PC-3 (cell line): ENCODE data around the gene MYH7. TPM values are rescaled to one million over a fixed set of nuclear protein-coding genes. Genes with fewer than 3 reads are reported as not detected.

ENCODE experiments used
- ATAC-seq: fragments of 200-7000 bp; cut with Tn5 transposase; 2 replicates; pipeline ENCODE4 v1.9.1; 2020; ENCODE audit warnings: mild to moderate bottlenecking, moderate library complexity
- BruUV-seq: library from RNA; stranded (reverse); fragments of 400-500 nt; replicated peaks from 2 replicates; lab custom pipeline; 2021; lab: Mats Ljungman, UMichigan
- CTCF ChIA-PET: fragments of 300-600 bp; sonication (Branson Sonifier 250); formaldehyde crosslinking; loops from one replicate; lab custom pipeline; 2022; ENCODE audit warnings: antibody characterized with exemption; lab: Charles Lee
- POLR2A ChIA-PET: fragments of 300-600 bp; sonication (Branson Sonifier 250); formaldehyde crosslinking; loops from one replicate; lab custom pipeline; 2022; ENCODE audit warnings: antibody characterized with exemption; ENCODE audit not compliant: unreplicated experiment; lab: Charles Lee
- DNase-seq: peaks from one replicate; pipeline ENCODE4 v3.0.0-alpha.2; 2015
- H2AFZ ChIP-seq: fragments of 300-600 bp; sonication (generic); 2 replicates; pipeline ENCODE4 v1.6.0; 2016; ENCODE audit warnings: antibody characterized with exemption, low read length
- H3F3A ChIP-seq: fragments of 300-600 bp; sonication (generic); one replicate; pipeline ENCODE4 v1.6.0; 2017; ENCODE audit warnings: antibody characterized with exemption, low read length, control low read depth, mild to moderate bottlenecking; ENCODE audit not compliant: unreplicated experiment
- H3K27ac ChIP-seq: fragments of 300-600 bp; sonication (generic); 2 replicates; pipeline ENCODE4 v1.5.1; 2016; ENCODE audit warnings: mild to moderate bottlenecking, low read length
- H3K27me3 ChIP-seq: fragments of 300-600 bp; sonication (generic); 2 replicates; pipeline ENCODE4 v1.6.1; 2016; ENCODE audit warnings: low read length, mixed read lengths
- H3K36me3 ChIP-seq: fragments of 300-600 bp; sonication (generic); 2 replicates; pipeline ENCODE4 v1.6.1; 2016; ENCODE audit warnings: low read depth, mixed run types, low read length, mixed read lengths
- H3K4me1 ChIP-seq: fragments of 300-600 bp; sonication (generic); 2 replicates; pipeline ENCODE4 v1.5.1; 2016; ENCODE audit warnings: low read length; ENCODE audit not compliant: insufficient read depth
- H3K4me2 ChIP-seq: fragments of 300-600 bp; sonication (generic); 2 replicates; pipeline ENCODE4 v1.6.0; 2016; ENCODE audit warnings: low read length
- H3K4me3 ChIP-seq: fragments of 300-600 bp; sonication (generic); 2 replicates; pipeline ENCODE4 v1.5.1; 2016; ENCODE audit warnings: mild to moderate bottlenecking, low read length, mixed read lengths
- H3K79me2 ChIP-seq: fragments of 300-600 bp; sonication (generic); 2 replicates; pipeline ENCODE4 v1.6.1; 2017; ENCODE audit warnings: low read length, mixed read lengths
- H3K9ac ChIP-seq: fragments of 300-600 bp; sonication (generic); 2 replicates; pipeline ENCODE4 v1.6.0; 2016; ENCODE audit warnings: mild to moderate bottlenecking, low read length
- H3K9me2 ChIP-seq: fragments of 300-600 bp; sonication (generic); replicated peaks from 2 replicates; pipeline ENCODE4 v1.6.1; 2016; ENCODE audit warnings: mixed run types, low read length, mixed read lengths
- H3K9me3 ChIP-seq: fragments of 300-600 bp; sonication (generic); 2 replicates; pipeline ENCODE4 v1.6.1; 2016; ENCODE audit warnings: low read length, mixed read lengths
- H4K20me1 ChIP-seq: fragments of 300-600 bp; sonication (generic); 2 replicates; pipeline ENCODE4 v1.6.1; 2016; ENCODE audit warnings: low read length, mixed read lengths
- CTCF ChIP-seq: fragments of 300-600 bp; sonication (generic); conservative IDR thresholded peaks from 2 replicates; pipeline ENCODE4 v1.5.1; 2017; ENCODE audit warnings: antibody characterized with exemption, low read depth, mild to moderate bottlenecking, low read length
- EZH2 ChIP-seq: fragments of 300-600 bp; sonication (generic); IDR thresholded peaks from one replicate; pipeline ENCODE4 v1.6.1; 2017; ENCODE audit warnings: antibody characterized with exemption, mild to moderate bottlenecking, low read length; ENCODE audit not compliant: unreplicated experiment
- EZH2phosphoT487 ChIP-seq: fragments of 300-600 bp; sonication (generic); IDR thresholded peaks from 2 replicates; pipeline ENCODE4 v1.6.1; 2018; ENCODE audit warnings: mild to moderate bottlenecking, antibody characterized with exemption, low read length, borderline replicate concordance
- intact Hi-C: fragments of 100-400 bp; cut with micrococcal nuclease; formaldehyde crosslinking; loops from 2 replicates; pipeline ENCODE4 v1.9.0; 2023
- total RNA-seq: library from RNA; depleted of rRNA; stranded (reverse); fragments of >200 nt; gene quantifications from 2 replicates; pipeline ENCODE4 v1.2.3, GENCODE V29; 2014

Gene MYH7
- total RNA-seq, 1 experiment from 2014 or later: not detected

DNA sequence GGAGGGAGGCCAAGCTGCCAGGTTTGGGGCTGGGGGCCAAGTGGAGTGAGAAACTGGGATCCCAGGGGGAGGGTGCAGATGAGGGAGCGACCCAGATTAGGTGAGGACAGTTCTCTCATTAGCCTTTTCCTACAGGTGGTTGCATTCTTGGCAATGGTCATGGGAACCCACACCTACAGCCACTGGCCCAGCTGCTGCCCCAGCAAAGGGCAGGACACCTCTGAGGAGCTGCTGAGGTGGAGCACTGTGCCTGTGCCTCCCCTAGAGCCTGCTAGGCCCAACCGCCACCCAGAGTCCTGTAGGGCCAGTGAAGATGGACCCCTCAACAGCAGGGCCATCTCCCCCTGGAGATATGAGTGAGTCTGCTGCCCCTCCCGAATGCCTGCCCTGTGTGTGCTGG is 62.4 kb downstream of the MYH7 start:
- Histone ChIP-seq H3K4me2 (no peak overlapping the region), H3K36me3 (no peaks in the 10 kb centered on the region), H3K27me3 (peaks cover 17% of the 10 kb centered on the region), H3K9me2 (no peaks in the 10 kb centered on the region), H3K9me3 (no peaks in the 10 kb centered on the region), H3K79me2 (no peaks in the 10 kb centered on the region), H3K27ac (no peak overlapping the region), H3K9ac (no peak overlapping the region), H2AFZ (no peak overlapping the region), H3K4me1 (no peaks in the 10 kb centered on the region), H3K4me3 (no peak overlapping the region), H3F3A (no peaks in the 10 kb centered on the region), H4K20me1 (no peaks in the 10 kb centered on the region)
- POLR2A ChIA-PET: no interaction called here
- no peak for ATAC-seq
- no TSS peak for BruUV-seq
- TF ChIP-seq EZH2 (no peak), EZH2phosphoT487 (no peak), CTCF (no peak)
- CTCF ChIA-PET: interaction anchor here (0.6 kb wide), 1 partner anchor 82 kb away, joined by 3 read pairs; no protein-coding TSS in a partner anchor
- no peak for DNase-seq
- intact Hi-C loops: no loop called here

DNA sequence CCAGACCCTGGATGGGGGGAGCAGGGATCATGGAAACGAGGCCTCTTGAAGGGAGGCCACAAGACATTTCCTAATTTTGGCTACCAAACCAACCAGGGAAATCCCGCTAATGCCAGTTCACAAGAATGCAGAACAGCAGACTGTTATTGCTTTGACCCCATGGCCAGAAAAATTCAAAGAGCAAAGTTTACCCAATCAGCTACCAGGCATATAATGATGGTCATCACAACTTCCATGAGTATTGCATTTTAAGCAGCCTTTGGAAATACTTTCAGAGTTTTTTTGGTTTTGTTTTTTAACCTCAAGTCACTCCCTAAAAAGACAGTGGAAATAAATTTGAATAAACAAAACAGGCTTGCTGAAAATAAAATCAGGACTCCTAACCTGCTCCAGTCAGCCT is 63.0 kb downstream of the MYH7 start, which contains the start of gene IL25:
Gene IL25, plus strand, starts transcription at position 301 of the 400 bp plus-strand sequence.
- Histone ChIP-seq H3K27me3 (peaks cover 17% of the 10 kb centered on the region), H3K9me2 (no peaks in the 10 kb centered on the region), H3K9ac (no peak within 1 kb of the TSS), H3K27ac (no peak within 1 kb of the TSS), H3K4me2 (no peak within 1 kb of the TSS), H3K36me3 (no peaks in the 10 kb centered on the region), H3F3A (no peaks in the 10 kb centered on the region), H4K20me1 (no peaks in the 10 kb centered on the region), H2AFZ (no peak within 1 kb of the TSS), H3K4me1 (no peaks in the 10 kb centered on the region), H3K4me3 (no peak within 1 kb of the TSS), H3K9me3 (no peaks in the 10 kb centered on the region), H3K79me2 (no peaks in the 10 kb centered on the region)
- intact Hi-C loops: no loop called here
- TF ChIP-seq CTCF (no peak), EZH2 (no peak), EZH2phosphoT487 (no peak)
- ChIA-PET CTCF (no interaction called here), POLR2A (no interaction called here)
- no TSS peak for BruUV-seq
- ATAC-seq (no peak), DNase-seq (no peak)

DNA sequence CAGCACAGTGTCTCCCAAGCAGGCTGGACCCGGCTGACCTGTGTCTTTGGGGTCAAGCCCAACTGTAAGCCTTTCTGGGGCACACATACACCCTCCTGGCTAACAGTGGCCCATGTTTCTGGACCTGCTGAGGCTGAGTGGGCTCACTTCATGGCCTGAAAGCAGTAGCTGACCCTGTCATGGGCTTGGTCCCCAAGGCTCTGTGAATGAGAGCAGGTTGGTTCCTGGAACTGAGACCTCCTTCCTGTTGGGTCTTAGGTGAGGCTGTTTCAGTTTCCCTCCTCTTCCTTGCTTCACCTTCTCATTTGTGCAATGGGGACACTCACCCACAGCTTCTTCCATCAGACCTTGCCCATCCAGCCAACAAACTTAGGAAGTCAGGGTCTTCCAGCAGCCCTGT is 63.6 kb downstream of the MYH7 start:
- TF ChIP-seq CTCF (no peak), EZH2 (no peak), EZH2phosphoT487 (no peak)
- H3K4me2 ChIP-seq: no peak overlapping the region
- CTCF ChIA-PET: no interaction called here
- H3K9ac ChIP-seq: no peak overlapping the region
- no peaks in the 10 kb centered on the region for H3K79me2 ChIP-seq
- DNase-seq (no peak), ATAC-seq (no peak)
- H3K9me3 ChIP-seq: no peaks in the 10 kb centered on the region
- no peaks in the 10 kb centered on the region for H3K4me1 ChIP-seq
- intact Hi-C loops: no loop called here
- H3K9me2 ChIP-seq: no peaks in the 10 kb centered on the region
- H3F3A ChIP-seq: no peaks in the 10 kb centered on the region
- H3K4me3 ChIP-seq: no peak overlapping the region
- POLR2A ChIA-PET: no interaction called here
- no peaks in the 10 kb centered on the region for H3K36me3 ChIP-seq
- H4K20me1 ChIP-seq: no peaks in the 10 kb centered on the region
- H2AFZ ChIP-seq: no peak overlapping the region
- no peak overlapping the region for H3K27ac ChIP-seq
- no TSS peak for BruUV-seq
- H3K27me3 ChIP-seq: peaks cover 17% of the 10 kb centered on the region
